Nucleus accumbens (tissue), 56 donors: Measurements from ENCODE around the gene KEAP1.
A peak's percentile ranks its signal among the peaks of the same experiment; 100 is the strongest.
"Not testable (repeated sequence)": the region's sequence is repeated elsewhere in the genome, so short reads cannot be mapped to it uniquely, and the experiment has no call there.

Experiments
- DNase-seq, 56 donors: peaks; one replicate each; lab custom pipeline; 2025; lab: John Stamatoyannopoulos, UW

Gene KEAP1

DNA sequence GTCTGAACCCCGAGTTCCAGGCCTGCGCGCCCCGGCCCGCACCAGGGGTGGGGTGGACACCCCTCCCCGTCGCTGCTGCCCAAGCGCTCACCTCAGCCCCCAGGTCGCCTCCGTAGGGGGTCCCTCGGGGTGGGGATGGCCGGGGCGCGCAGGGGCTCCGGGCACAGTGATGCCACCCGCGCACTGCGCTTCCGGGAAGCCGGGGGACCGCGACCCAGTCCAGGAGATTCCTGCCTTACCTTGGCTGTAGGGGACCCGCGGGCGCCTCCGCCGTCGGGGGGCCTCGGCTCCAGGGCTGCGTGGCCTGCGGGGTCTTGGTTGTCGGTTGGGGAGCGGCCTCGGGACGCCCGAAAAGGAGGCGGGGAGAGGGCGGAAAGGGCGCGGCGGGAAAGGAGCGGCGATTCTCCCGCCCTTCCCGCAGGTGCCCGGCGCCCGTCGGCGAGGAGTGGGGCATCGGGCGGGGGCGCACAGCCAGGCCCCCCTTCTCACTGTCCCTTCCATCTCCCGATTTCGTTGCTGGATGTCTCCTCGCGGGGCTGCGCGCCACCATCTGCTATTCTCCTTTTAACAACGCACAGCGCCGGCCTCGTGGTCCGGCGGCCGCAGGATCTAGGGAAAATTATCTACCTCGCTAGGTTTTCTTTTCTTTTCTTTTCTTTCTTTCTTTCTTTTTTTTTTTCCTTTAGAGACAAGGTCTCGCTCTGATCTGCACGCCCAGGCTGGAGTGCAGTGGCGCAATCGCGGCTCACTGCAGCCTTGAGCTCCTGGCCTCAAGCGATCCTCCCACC lies at the start of gene KEAP1:
KEAP1 (minus strand) TSS at position 355 of the 788 bp plus-strand sequence. CDS start 3,323 bp downstream, outside the sequence.
- peak in 27 of 56 donors; percentile 22 to 74 (median 53) for DNase-seq

DNA sequence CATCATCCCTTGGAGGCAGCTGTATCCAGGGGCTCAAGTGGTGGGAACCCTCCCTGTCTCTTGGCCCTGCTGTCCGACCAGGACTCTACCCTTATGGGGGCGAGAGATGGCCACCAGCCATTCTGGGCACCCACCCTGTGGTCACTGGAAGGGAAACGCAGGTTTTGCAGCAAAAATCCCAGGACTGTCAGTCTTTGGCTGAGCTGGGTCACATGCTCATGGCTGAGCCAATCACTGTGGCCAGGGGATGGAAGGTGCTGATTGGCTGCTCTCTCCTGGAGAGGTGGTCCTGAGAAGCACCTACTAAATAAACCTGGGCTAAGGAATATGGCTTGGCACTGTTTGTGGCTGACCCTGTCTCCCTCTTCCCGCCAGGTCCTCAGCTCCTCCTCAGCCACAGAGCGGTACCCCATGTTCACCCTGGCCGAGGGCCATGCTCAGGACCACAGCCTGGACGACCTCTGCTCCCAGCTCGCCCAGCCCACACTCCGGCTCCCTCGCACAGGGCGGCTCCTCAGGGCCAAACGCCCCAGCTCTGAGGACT lies 49.4 kb upstream of the KEAP1 start:
- peak in 8 of 56 donors; percentile 3 to 42 (median 12) for DNase-seq

DNA sequence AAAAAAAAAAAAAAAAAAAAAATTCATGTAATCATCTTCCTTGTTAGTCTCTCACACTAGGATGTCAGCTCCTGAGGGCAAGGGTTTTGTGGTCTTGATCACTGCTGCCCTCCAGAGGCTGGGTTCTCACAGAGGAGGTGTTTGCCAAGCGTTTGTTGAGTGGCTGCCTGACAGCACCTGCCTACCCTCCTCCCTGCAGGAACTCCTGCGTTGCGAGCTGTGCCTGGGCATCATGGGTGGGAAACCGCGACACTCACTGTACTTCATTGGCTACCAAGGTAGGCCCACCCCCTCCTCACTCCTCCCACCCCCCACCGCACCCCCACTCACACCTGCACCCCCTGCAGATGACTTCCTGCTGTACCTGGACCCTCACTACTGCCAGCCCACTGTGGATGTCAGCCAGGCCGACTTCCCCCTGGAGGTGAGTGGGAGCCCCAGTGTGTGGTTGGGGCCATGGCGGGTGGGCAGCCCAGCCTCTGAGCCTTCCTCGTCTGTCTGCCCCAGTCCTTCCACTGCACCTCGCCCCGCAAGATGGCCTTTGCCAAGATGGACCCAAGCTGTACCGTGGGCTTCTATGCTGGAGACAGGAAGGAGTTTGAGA lies 48.6 kb upstream of the KEAP1 start:
- DNase-seq: peak in 5 of 56 donors; percentile 1 to 17 (median 5)

GRCh38 chr19:10551006-10551405 lies 47.9 kb upstream of the KEAP1 start:
- not testable (repeated sequence) for DNase-seq

- DNase-seq: no peak
These were observed 47.2 kb upstream of the KEAP1 start for GRCh38 chr19:10550336-10550735.

- no peak for DNase-seq
These were observed 46.6 kb upstream of the KEAP1 start for GRCh38 chr19:10549733-10550132.

- DNase-seq: no peak
These were observed 45.7 kb upstream of the KEAP1 start for GRCh38 chr19:10548746-10549276.

GRCh38 chr19:10546817-10547216 lies 43.7 kb upstream of the KEAP1 start:
- no peak for DNase-seq

DNA sequence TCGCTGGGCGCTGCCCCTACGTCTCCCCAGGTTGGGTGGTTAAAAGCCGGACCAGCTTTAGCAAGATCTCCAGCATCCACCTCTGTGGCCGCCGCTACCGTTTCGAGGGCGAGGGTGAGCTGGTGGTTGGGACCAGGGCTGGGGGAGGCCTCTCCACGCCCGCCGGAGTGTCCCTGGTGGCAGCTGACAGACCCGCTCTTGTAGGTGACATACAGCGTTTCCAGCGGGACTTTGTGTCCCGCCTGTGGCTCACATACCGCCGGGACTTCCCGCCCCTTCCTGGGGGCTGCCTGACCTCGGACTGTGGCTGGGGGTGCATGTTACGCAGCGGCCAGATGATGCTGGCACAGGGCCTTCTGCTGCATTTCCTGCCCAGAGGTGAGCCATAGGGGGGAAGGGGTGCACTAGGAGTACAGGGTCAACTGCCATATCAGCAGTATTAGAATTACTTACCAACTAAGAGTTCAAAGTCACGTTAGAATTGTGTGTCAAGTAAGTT lies 41.6 kb upstream of the KEAP1 start:
- peak in 1 of 56 donors; percentile 6 for DNase-seq

DNA sequence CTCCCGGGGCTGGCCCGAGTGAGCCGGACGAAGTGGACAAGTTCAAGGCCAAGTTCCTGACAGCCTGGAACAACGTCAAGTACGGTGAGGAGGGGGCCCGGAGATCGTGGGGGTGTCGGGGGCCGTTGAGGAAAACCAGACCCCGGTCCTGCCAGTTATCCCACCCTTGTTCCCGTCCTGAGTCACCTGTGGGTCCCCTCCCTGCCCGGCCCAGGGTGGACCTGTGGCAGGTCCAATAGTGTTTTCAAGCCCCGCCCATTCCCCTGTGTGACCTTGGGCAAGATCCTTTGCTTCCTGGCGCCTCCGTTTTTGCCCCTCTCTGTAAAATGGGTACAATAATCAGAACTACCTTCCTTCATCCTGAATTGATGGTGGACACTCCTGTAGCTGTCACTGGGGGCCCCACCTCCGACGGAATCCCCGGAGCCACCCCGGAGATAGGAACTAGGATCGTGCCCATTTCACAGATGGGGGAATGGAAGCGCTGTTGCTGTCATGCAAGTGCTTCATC lies 41.1 kb upstream of the KEAP1 start:
- peak in 2 of 56 donors; percentile 3 to 25 for DNase-seq

DNA sequence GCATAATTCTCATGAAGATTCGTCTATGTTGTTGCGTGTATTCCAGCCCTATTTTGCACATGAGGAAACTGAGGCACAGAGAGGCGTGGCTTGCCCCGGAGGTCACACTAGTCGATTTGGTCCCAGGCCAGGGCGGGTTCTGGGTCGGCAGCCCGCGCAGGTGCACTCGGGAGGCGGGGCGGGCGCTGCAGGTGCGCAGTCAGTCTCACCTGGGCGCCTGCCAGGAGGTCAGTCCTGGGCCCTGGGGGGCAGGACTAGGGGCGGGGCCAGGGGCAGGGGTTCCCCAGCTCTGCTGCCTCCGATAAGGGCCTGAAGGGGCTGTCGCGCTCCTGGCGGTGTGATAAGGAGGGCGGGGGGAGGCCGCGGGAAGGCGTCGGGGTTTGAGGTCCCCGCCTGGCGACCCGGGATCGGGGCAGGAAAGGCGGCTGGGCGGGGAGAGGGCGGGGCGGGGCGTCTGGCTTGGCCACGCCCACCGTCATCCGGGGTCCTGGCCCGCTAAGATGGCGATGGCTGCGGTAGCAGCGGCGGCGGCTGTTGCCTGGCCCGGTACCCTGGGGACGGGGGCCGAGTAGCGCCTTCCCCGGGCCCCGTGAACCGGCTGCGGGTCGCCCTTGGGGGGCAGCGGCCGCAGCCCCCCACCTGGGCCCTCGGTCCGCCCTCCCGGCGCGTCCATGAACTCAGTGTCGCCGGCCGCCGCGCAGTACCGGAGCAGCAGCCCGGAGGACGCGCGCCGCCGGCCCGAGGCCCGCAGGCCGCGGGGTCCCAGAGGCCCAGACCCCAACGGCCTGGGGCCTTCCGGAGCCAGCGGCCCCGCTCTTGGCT lies 40.5 kb upstream of the KEAP1 start, which contains the start of gene ATG4D:
ATG4D (plus strand) TSS at position 485 of the 822 bp plus-strand sequence; CDS start at position 672, 187 bp downstream.
- peak in 52 of 56 donors; percentile 23 to 93 (median 69) for DNase-seq

DNA sequence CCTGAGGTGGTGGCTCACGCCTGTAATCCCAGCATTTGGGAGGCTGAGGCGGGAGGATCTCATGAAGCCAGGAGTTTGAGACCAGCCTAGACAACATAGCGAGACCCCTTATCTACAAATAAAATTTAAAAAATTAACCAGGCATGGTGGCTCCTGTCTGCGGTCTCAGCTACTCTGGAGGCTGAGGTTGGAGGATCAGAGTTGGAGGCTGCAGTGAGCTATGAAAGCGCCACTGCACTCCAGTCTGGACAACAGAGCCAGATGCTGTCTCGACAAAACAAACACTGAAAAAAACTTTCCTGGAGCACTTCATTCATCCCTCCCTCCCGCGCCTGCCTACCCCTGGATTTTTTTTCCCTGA lies 39.9 kb upstream of the KEAP1 start:
- no peak for DNase-seq

- not testable (repeated sequence) for DNase-seq
These were observed 35.9 kb upstream of the KEAP1 start for GRCh38 chr19:10539016-10539415.

DNA sequence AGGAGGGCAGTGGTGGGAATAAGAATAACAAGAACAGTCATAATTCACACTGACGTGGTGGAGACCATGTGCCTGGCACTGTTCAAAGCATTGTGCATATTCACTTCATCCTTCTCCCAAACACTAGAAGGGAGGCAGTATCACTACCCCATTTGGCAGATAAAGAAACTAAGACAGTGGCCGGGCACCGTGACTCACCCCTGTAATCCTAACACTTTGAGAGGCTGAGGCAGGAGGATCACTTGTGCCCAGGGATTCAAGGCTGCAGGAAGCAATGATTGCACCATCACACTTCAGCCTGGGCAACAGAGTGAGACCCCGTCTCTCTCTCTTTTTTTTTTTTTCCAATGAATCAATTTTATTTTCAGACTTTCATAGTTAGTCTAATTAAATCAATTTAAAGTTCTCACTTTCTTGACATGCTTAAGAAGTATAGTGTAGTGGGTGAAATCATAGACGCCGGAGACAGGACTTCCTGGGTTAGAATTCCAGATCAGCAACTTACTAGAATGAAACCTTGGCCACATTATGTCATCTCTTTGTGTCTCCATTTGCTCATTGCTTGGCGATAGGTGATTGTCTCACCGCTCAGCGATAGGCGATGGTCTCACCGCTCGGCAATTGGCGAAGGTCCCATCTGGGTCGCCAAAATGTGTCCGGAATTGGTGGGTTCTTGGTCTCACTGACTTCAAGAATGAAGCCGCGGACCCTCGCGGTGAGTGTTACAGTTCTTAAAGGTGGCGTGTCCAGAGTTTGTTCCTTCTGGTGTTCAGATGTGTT lies 35.2 kb upstream of the KEAP1 start:
- no peak for DNase-seq

GRCh38 chr19:10537668-10538067 lies 34.5 kb upstream of the KEAP1 start:
- no peak for DNase-seq

GRCh38 chr19:10535613-10536012 lies 32.5 kb upstream of the KEAP1 start:
- no peak for DNase-seq

DNA sequence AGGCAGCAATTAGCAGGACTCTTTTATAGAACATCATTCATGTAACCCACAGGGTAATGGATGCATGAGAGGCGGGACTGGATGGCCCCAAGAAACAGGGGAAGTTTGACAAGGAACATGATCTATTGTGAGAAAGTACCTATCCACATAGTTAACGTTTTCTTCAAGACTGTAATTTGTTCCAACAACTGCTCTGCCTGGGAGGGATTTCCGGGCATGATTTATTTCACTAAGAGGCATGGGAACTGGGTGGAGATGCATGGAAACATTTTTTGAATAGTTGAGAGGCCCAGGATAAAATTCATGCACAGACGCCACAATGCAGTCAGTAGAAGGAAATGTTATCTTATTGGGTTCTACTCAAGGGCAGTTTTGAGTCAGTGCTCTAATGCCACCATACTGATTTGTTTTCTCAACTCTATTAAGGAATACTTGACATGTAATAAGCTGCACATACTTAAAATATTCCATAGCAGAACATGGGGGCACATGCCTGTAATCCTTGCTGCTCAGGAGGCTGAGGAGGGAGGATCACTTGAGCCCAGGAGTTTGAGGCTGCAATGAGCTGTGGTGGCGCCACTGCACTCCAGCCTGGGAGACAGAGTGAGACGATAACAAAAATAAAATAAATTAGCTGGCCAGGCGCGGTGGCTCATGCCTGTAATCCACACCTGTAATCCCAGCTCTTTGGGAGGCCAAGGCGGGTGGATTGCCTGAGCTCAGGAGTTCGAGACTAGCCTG lies 30.7 kb upstream of the KEAP1 start:
- no peak for DNase-seq

DNA sequence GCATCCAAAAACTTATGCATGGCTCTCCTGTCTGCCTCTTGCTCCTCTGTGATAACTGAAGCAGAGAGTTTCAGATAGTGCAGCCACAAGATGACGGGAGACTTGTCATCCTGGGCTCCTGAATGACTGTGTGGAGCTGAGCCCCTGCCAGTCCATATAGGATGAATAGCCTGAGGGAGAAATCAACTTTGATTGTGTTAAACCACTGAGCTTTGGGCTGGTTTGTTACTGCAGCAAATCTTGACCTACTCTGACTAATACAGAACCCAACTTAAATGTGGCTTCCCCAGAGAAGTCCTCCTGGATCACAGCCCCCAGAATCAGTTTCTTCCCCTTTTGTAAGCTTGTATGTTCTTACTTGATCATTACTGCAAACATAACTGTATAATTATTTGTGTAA lies 29.3 kb upstream of the KEAP1 start:
- no peak for DNase-seq
